Stimulated activated naive CD4-positive, alpha-beta T cell (primary cell): ENCODE results near the gene DPP6.
A peak's percentile ranks its signal among the peaks of the same experiment; 100 is the strongest.

Source experiments
- DNase-seq, 6 experiments: peaks; one replicate each; lab custom pipeline; 2025; lab: John Stamatoyannopoulos, UW

DPP6 gene

GRCh38 chr7:154451480-154452457, 399.6 kb downstream of the DPP6 start:
- no peak for DNase-seq

- DNase-seq, result no peak
These were observed 411.6 kb downstream of the DPP6 start for GRCh38 chr7:154463794-154464193.

- no peak for DNase-seq
These were observed 417.5 kb downstream of the DPP6 start for GRCh38 chr7:154469652-154470051.

GRCh38 chr7:154472343-154472742, 420.1 kb downstream of the DPP6 start:
- DNase-seq, result no peak

- DNase-seq, result no peak
These were observed 421.2 kb downstream of the DPP6 start for GRCh38 chr7:154473360-154473759.

- no peak for DNase-seq
These were observed 422.8 kb downstream of the DPP6 start for GRCh38 chr7:154474903-154475520.

DNA sequence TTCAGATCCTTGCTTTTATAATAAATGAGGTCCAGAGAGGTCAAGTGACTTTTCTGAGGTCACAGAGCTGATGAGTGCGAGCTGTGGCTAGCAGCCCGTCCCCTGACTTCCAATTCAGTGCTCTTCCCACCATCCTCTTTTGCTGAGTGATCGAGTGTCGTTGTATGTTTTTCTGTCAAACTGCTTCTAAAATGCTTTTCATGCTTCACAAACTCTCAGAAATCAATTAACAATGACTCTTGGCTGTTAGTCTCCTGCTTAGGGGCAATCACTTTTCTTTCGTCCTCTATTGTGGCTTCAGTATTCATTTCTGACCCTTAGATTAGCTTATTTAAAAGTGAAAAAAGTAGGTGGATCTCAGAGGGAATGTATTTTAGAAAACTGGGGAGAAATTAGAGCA, 423.7 kb downstream of the DPP6 start:
- DNase-seq, result no peak

DNA sequence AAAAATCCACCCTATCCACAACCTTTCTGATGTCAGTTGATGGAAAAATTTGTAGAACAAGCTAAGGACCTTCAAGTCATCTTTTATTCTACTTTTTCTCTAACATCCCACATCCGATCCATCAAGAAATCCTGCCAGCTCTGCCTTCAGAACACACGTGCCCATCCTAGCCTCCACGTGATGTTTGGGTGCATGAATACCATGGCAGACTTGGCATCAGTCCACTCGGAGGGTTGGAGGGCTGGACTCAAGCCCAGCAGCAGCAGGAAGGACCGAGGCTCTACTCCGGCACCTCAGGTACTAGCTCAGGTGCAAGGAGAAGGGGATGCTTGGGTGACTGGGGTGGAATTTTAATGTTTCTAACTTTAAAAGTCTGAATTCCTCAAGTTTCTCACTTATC, 428.6 kb downstream of the DPP6 start:
- no peak for DNase-seq

DNA sequence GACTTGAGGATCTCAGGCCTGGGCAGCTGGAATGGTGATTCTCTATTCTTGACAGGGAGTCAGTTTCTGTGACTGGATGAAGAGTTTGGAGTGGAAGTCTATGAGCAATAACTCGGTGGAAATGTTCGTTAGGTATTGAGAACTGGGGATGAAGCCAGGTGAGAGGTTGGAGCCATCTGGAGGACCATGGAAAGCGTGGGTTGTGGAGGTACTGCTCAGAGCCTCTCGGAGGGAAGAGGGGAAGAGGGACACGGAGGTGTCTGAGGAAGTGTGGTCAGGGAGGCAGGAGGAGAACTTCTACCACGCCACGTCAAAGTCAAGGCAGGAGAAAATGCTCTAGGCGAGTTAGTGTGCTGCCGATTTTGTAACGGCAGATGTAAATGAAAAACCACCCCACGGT, 430.7 kb downstream of the DPP6 start:
- no peak for DNase-seq

GRCh38 chr7:154484406-154484805, 432.2 kb downstream of the DPP6 start:
- no peak for DNase-seq

DNA sequence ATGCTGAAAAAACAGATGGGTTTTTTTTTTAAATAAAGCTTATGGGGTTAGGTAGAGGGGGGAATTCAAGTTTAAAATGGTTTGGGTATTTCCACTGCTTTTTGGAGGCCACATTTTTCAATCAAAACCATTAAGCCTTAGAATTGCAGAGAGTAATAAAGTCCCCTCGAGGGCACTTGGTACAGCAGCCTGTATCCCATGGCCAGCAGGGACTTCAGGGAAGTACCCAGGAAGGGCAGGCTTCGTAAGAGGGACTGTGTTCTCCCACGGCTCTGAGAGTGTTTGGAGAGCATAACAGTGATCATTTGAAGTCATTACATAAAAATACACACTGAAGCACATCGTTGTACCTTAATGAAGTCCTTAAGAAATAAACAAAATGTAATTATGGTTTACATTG, 432.7 kb downstream of the DPP6 start:
- DNase-seq, result no peak

DNA sequence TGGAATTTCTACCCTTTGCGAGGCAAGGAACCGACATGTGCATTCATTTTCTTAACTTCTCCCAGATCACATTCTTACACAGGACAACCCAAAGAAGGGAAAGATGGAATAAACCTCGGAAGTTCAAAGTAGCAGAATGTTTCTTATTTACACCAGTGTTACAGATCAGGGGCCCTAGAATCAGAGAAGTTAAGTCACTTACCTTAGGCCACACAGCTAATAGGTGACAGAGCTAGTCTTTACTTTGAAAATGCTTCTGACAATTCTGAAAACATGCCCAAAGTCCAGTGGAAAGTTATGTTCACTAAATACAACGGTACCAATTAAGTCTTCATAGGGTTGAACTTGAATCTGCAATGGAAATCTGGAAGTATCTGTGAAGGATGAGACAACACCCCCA, 437.7 kb downstream of the DPP6 start:
- DNase-seq, result no peak

- DNase-seq, result no peak
These were observed 441.4 kb downstream of the DPP6 start for GRCh38 chr7:154493594-154493993.

- DNase-seq, result no peak
These were observed 445.6 kb downstream of the DPP6 start for GRCh38 chr7:154497751-154498150.

- peak in 2 of 6 experiments; percentile 4 to 5 for DNase-seq
These were observed 451.9 kb downstream of the DPP6 start for GRCh38 chr7:154503962-154504550.

- DNase-seq, result no peak
These were observed 452.7 kb downstream of the DPP6 start for GRCh38 chr7:154504918-154505317.

GRCh38 chr7:154505362-154505761, 453.2 kb downstream of the DPP6 start:
- no peak for DNase-seq

GRCh38 chr7:154509192-154509591, 457.0 kb downstream of the DPP6 start:
- no peak for DNase-seq

DNA sequence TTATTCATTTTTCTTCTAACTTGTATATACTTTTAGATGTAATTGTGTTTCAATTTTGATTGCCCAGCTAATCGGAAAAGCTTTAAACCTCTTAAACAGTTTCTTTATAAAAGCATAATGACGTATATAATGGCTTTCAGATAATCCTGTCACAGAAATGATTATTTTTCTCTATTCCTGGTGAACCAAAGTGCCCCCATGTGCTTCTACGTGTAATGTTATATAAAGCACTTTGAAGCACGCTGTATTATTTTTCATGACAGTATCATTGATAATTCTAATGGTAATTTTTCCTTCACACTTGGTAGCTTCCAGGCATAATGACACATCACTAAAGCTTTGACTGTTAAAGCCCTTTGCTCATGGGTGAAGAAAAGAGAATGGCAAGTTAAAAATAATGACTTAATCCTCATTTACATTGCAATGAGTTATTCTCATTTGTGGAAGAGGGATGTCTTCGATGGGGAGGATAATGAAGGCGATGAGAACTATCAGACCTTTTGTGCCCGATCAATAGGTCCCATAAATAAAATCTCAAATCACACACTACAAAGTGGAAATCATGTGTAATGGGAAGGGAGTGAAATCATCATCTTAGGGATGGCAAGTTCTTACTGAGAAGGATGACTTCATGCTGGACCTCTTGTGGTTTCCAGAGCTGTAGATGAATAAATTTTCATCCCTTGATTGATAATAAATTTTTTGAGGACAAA, 460.1 kb downstream of the DPP6 start:
- no peak for DNase-seq

DNA sequence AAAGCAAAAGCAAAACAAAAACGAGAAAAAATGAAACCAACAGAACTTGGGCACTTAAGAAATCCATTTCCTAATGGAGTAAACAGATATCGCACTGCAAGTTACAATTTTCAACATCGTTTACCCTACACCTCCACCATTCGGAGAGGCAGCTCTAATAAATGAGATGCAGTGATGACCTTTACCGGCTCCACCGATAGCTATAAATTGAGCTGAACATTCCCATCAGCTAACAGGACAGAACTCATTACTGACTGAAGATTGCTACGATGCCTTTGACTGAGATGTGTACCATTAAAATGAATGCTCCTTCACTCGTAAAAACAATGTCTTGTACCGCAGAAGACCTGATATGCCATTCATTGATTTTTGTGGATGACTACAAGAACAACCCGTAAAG, 465.6 kb downstream of the DPP6 start:
- DNase-seq, result no peak

- DNase-seq, result no peak
These were observed 467.0 kb downstream of the DPP6 start for GRCh38 chr7:154519229-154519628.

DNA sequence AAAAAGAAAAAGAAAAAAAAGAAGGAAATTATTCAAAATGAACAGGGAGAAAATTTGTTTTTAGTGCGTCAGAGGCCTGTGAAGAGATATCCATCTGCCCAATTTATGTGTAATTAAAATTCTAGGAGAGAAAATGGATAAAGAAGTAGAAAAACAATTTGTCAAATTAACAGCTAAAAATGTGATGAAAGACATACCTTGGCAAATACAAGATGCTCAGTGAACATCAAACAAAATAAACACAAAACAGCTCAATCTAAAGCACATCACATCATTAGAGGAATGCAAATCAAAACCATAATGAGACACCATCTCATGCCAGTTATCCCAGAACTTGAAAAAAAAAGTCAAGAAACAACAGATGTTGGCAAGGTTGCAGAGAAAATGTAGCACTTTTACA, 477.9 kb downstream of the DPP6 start:
- no peak for DNase-seq
